Osteocyte (in vitro differentiated cells): Measurements from ENCODE around the gene SPTBN1. TPM values are rescaled to one million over a fixed set of nuclear protein-coding genes. Genes with fewer than 3 reads are reported as not detected.

Experiments used
- DNase-seq: peaks from one replicate; pipeline ENCODE4 v3.0.0; 2021; ENCODE audit warnings: mixed read lengths; ENCODE audit not compliant: unreplicated experiment; ENCODE audit errors: extremely low spot score
- H3K27ac Mint-ChIP-seq: one replicate; pipeline ENCODE4 v1.8.0; 2021; ENCODE audit warnings: mild to moderate bottlenecking, mixed read lengths; ENCODE audit not compliant: unreplicated experiment
- H3K27me3 Mint-ChIP-seq: one replicate; pipeline ENCODE4 v1.8.0; 2021; ENCODE audit warnings: mixed read lengths; ENCODE audit not compliant: unreplicated experiment
- H3K36me3 Mint-ChIP-seq: one replicate; pipeline ENCODE4 v1.8.0; 2021; ENCODE audit warnings: mixed read lengths; ENCODE audit not compliant: unreplicated experiment
- H3K4me1 Mint-ChIP-seq: one replicate; pipeline ENCODE4 v1.8.0; 2021; ENCODE audit warnings: mixed read lengths; ENCODE audit not compliant: unreplicated experiment
- H3K4me3 Mint-ChIP-seq: one replicate; pipeline ENCODE4 v1.8.0; 2021; ENCODE audit warnings: mild to moderate bottlenecking, moderate library complexity, mixed read lengths; ENCODE audit not compliant: unreplicated experiment
- H3K9me3 Mint-ChIP-seq: one replicate; pipeline ENCODE4 v1.8.0; 2021; ENCODE audit warnings: mixed read lengths; ENCODE audit not compliant: unreplicated experiment
- CTCF ChIP-seq: fragments of 200-600 bp; sonication (generic); IDR thresholded peaks from 2 replicates; pipeline ENCODE4 v1.5.0; 2021; ENCODE audit warnings: antibody characterized with exemption, mild to moderate bottlenecking, moderate library complexity
- total RNA-seq: library from RNA; stranded (reverse); gene quantifications from 2 replicates; pipeline ENCODE4 v1.2.1, GENCODE V29; 2021

SPTBN1 gene
- total RNA-seq, 1 donor from 2014 or later: 248 TPM

- TF ChIP-seq CTCF: no peak
- peaks cover 69% of the 10 kb centered on the region for H3K4me1 Mint-ChIP-seq
- no peak for DNase-seq
- peaks cover 16% of the 10 kb centered on the region for H3K36me3 Mint-ChIP-seq
- peak overlapping the region; percentile 66 for H3K27ac Mint-ChIP-seq
- H3K9me3 Mint-ChIP-seq: no peaks in the 10 kb centered on the region
- no peaks in the 10 kb centered on the region for H3K27me3 Mint-ChIP-seq
- H3K4me3 Mint-ChIP-seq: no peak overlapping the region
Observed at GRCh38 chr2:54599914-54600313, 143.8 kb downstream of the SPTBN1 start.

GRCh38 chr2:54601339-54601738 lies 145.2 kb downstream of the SPTBN1 start:
- H3K4me1 Mint-ChIP-seq: peaks cover 76% of the 10 kb centered on the region
- no peak for TF ChIP-seq CTCF
- H3K27ac Mint-ChIP-seq: no peak overlapping the region
- no peak overlapping the region for H3K4me3 Mint-ChIP-seq
- DNase-seq: no peak
- H3K36me3 Mint-ChIP-seq: peaks cover 16% of the 10 kb centered on the region
- H3K27me3 Mint-ChIP-seq: no peaks in the 10 kb centered on the region
- no peaks in the 10 kb centered on the region for H3K9me3 Mint-ChIP-seq

GRCh38 chr2:54602736-54603322 lies 146.7 kb downstream of the SPTBN1 start:
- Mint-ChIP-seq H3K27ac (peak overlapping the region; percentile 50), H3K36me3 (peaks cover 16% of the 10 kb centered on the region)
- DNase-seq: no peak

GRCh38 chr2:54603357-54603756 lies 147.2 kb downstream of the SPTBN1 start:
- H3K36me3 Mint-ChIP-seq: peaks cover 16% of the 10 kb centered on the region
- no peaks in the 10 kb centered on the region for H3K27me3 Mint-ChIP-seq
- H3K9me3 Mint-ChIP-seq: no peaks in the 10 kb centered on the region
- H3K27ac Mint-ChIP-seq: peak overlapping the region; percentile 50
- no peak for DNase-seq
- no peak for TF ChIP-seq CTCF
- no peak overlapping the region for H3K4me3 Mint-ChIP-seq
- peaks cover 68% of the 10 kb centered on the region for H3K4me1 Mint-ChIP-seq

More at GRCh38 chr2:54602736-54603322, 146.7 kb downstream of the SPTBN1 start:
- Mint-ChIP-seq H3K27me3 (no peaks in the 10 kb centered on the region), H3K9me3 (no peaks in the 10 kb centered on the region), H3K4me3 (no peak overlapping the region), H3K4me1 (peaks cover 68% of the 10 kb centered on the region)
- TF ChIP-seq CTCF: no peak

GRCh38 chr2:54603796-54604195 lies 147.7 kb downstream of the SPTBN1 start:
- no peak for TF ChIP-seq CTCF
- Mint-ChIP-seq H3K27ac (no peak overlapping the region), H3K27me3 (no peaks in the 10 kb centered on the region), H3K36me3 (peaks cover 14% of the 10 kb centered on the region), H3K9me3 (no peaks in the 10 kb centered on the region), H3K4me1 (peaks cover 69% of the 10 kb centered on the region), H3K4me3 (no peak overlapping the region)
- DNase-seq: no peak
